NB4 (cell line): ENCODE data around the gene ATP11A.

Source experiments
- DNase-seq: peaks from one replicate; pipeline ENCODE4 v3.0.0; 2010; ENCODE audit warnings: low read depth
- H3K4me3 ChIP-seq: one replicate; pipeline ENCODE4 v1.5.1; 2011; ENCODE audit warnings: mild to moderate bottlenecking, low read depth, low read length, moderate library complexity
- MAX ChIP-seq: IDR thresholded peaks from 2 replicates; pipeline ENCODE4 v1.6.1; 2011; ENCODE audit warnings: low read depth, low read length
- MYC ChIP-seq: IDR thresholded peaks from 2 replicates; pipeline ENCODE4 v1.6.1; 2011; ENCODE audit warnings: low read depth, low read length
- POLR2A ChIP-seq: IDR thresholded peaks from 2 replicates; pipeline ENCODE4 v1.6.1; 2011; ENCODE audit warnings: mild to moderate bottlenecking; ENCODE audit not compliant: insufficient read length; ENCODE audit errors: extremely low read depth
- TF ChIP-seq, protein P1 (sequence below): IDR thresholded peaks from one replicate; pipeline ENCODE4 v1.5.1; 2012; ENCODE audit warnings: low read depth, low read length

Gene ATP11A

GRCh38 chr13:112771139-112771876, 81.5 kb downstream of the ATP11A start:
- no peak overlapping the region for H3K4me3 ChIP-seq
- DNase-seq: no peak
- no peak for TF ChIP-seq POLR2A
- no peak for TF ChIP-seq MAX
- TF ChIP-seq, protein P1, sequence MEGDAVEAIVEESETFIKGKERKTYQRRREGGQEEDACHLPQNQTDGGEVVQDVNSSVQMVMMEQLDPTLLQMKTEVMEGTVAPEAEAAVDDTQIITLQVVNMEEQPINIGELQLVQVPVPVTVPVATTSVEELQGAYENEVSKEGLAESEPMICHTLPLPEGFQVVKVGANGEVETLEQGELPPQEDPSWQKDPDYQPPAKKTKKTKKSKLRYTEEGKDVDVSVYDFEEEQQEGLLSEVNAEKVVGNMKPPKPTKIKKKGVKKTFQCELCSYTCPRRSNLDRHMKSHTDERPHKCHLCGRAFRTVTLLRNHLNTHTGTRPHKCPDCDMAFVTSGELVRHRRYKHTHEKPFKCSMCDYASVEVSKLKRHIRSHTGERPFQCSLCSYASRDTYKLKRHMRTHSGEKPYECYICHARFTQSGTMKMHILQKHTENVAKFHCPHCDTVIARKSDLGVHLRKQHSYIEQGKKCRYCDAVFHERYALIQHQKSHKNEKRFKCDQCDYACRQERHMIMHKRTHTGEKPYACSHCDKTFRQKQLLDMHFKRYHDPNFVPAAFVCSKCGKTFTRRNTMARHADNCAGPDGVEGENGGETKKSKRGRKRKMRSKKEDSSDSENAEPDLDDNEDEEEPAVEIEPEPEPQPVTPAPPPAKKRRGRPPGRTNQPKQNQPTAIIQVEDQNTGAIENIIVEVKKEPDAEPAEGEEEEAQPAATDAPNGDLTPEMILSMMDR: no peak
- no peak for TF ChIP-seq MYC

DNA sequence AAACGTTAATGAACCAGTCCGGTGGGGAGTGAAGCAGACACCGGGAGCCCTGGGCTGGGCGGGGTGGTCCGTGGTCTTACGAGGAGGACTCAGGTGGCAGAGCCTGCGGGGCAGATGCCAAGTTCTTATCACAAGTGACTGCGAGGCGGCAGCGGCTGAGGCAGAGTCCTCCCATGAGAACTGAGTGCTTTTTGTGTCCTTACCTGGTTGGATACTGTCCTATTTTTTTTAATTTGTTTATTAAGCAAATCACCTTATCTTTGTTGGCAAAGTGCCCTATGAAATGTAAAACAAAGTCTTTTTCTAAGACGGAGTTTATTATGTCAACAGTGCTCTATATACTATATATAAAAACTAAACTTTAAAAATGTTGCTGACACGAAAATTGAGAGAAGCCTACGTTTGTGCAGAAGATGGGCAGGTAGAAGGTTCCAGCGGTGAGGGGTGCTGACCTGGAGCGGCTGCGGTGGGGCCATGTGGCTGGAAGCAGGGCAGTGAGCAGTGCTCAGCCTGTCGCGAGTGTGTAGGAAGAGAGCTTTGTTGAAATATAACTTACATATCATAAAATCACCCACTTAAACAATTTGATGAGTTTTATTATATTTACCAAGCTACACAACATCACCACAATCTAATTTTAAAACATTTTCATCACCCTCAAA, 82.2 kb downstream of the ATP11A start:
- DNase-seq: no peak
- no peak overlapping the region for H3K4me3 ChIP-seq
- TF ChIP-seq MAX (no peak), MYC (no peak)
- TF ChIP-seq, protein P1: no peak

DNA sequence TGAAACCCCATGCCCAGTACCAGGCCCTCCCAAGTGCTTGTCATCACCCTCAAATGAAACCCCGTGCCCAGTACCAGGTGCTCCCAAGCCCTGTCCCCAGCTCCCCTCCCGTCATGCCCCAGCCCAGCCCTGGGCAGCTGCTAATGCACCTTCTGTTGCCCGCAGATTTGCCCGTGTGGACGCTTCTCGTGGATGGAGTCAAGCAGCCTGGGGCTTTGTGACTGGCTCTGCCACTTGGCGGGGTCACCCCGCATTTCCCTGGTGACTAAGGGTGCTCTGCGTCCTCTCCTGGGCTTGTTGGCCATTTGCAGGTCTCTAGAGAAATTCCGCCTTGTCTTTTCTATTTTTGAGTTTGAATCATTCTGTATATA, 82.7 kb downstream of the ATP11A start:
- no peak for TF ChIP-seq MYC
- TF ChIP-seq MAX: no peak
- TF ChIP-seq POLR2A: no peak
- TF ChIP-seq, protein P1: no peak
- H3K4me3 ChIP-seq: no peak overlapping the region
- no peak for DNase-seq

DNA sequence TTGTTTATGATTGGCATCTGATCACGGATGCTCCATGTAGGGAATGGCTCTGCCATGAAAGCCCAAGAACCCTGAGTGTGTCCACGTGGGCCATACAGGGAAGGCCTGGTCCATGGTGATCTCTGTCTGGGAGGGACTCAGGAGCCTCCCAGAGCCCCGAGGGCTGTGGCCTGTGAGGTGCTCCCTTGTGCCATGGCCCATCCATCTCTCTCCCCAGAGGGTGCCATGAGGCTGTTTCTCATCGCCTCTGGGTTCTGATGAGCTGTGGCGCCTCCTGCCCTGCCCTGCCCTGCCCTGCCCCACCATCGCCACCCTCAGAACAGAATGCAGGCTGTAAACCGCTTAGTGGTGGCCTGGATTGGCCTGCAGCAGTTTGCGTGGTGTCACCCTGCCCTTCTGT, 83.1 kb downstream of the ATP11A start:
- DNase-seq: no peak
- TF ChIP-seq, protein P1: no peak
- no peak for TF ChIP-seq MAX
- no peak for TF ChIP-seq MYC
- no peak for TF ChIP-seq POLR2A
- H3K4me3 ChIP-seq: no peak overlapping the region

GRCh38 chr13:112773601-112774447, 84.0 kb downstream of the ATP11A start:
- TF ChIP-seq MYC (no peak), POLR2A (no peak), MAX (no peak)
- TF ChIP-seq, protein P1: no peak

More at GRCh38 chr13:112773601-112774447, 84.0 kb downstream of the ATP11A start:
- no peak overlapping the region for H3K4me3 ChIP-seq
- DNase-seq: no peak
